Nephron (organoid): ENCODE measurements around the gene PHLDB3.

ENCODE experiments used
- H3K27ac Mint-ChIP-seq, 3 experiments: 2 replicates each; pipeline ENCODE4 v1.8.0; 2020; ENCODE audit warnings: mixed read lengths in 3 of 3, mild to moderate bottlenecking in 2 of 3, moderate library complexity in 1 of 3
- H3K27me3 Mint-ChIP-seq: 2 replicates; pipeline ENCODE4 v1.8.0; 2021; ENCODE audit warnings: low read depth, mild to moderate bottlenecking, moderate library complexity, mixed read lengths
- H3K36me3 Mint-ChIP-seq: 2 replicates; pipeline ENCODE4 v1.8.0; 2020; ENCODE audit warnings: low read depth, mixed read lengths
- H3K4me1 Mint-ChIP-seq: 2 replicates; pipeline ENCODE4 v1.8.0; 2020; ENCODE audit warnings: mixed read lengths
- H3K4me3 Mint-ChIP-seq, 3 experiments: 2 replicates each; pipeline ENCODE4 v1.8.0; 2020; ENCODE audit warnings: mild to moderate bottlenecking in 3 of 3, mixed read lengths in 3 of 3, moderate library complexity in 2 of 3
- H3K9me3 Mint-ChIP-seq: 2 replicates; pipeline ENCODE4 v1.8.0; 2020; ENCODE audit warnings: mixed read lengths
- CTCF ChIP-seq, 3 experiments: fragments of 200-600 bp; sonication (generic); IDR thresholded peaks; one replicate each; pipeline ENCODE4 v1.5.0; 2021; ENCODE audit warnings: antibody characterized with exemption in 3 of 3; ENCODE audit not compliant: unreplicated experiment in 3 of 3

PHLDB3 gene

GRCh38 chr19:43474986-43475705 is 29.4 kb downstream of the PHLDB3 start:
- no peaks in the 10 kb centered on the region for H3K27me3 Mint-ChIP-seq
- H3K4me1 Mint-ChIP-seq: peaks cover 6% of the 10 kb centered on the region
- H3K4me3 Mint-ChIP-seq: peak overlapping the region; percentile 74 to 84 (median 83)
- TF ChIP-seq CTCF (IDR thresholded peaks at IDR 0.05; ENCODE audit: unreplicated experiment in 3 of 3): no peak
- peaks cover 10% of the 10 kb centered on the region for H3K36me3 Mint-ChIP-seq
- H3K27ac Mint-ChIP-seq: peak overlapping the region; percentile 72 to 98 (median 85)
- H3K9me3 Mint-ChIP-seq: no peaks in the 10 kb centered on the region

- Mint-ChIP-seq H3K4me1 (peaks cover 6% of the 10 kb centered on the region), H3K9me3 (no peaks in the 10 kb centered on the region), H3K27me3 (no peaks in the 10 kb centered on the region), H3K4me3 (peak overlapping the region in 2 of 3 experiments; percentile 24 to 83), H3K27ac (peak overlapping the region in 1 of 3 experiments; percentile 24), H3K36me3 (peaks cover 10% of the 10 kb centered on the region)
- no peak for TF ChIP-seq CTCF (IDR thresholded peaks at IDR 0.05; ENCODE audit: unreplicated experiment in 3 of 3)
Observed at GRCh38 chr19:43474487-43474886, 30.1 kb downstream of the PHLDB3 start.

- Mint-ChIP-seq H3K4me1 (peaks cover 11% of the 10 kb centered on the region), H3K36me3 (peaks cover 4% of the 10 kb centered on the region), H3K27ac (no peak overlapping the region), H3K9me3 (no peaks in the 10 kb centered on the region), H3K27me3 (no peaks in the 10 kb centered on the region), H3K4me3 (no peak overlapping the region)
- TF ChIP-seq CTCF (IDR thresholded peaks at IDR 0.05; ENCODE audit: unreplicated experiment in 3 of 3): no peak
Observed at GRCh38 chr19:43471091-43471490, 33.5 kb downstream of the PHLDB3 start.

GRCh38 chr19:43470288-43470687 is 34.3 kb downstream of the PHLDB3 start:
- H3K9me3 Mint-ChIP-seq: no peaks in the 10 kb centered on the region
- no peak overlapping the region for H3K4me3 Mint-ChIP-seq
- TF ChIP-seq CTCF (IDR thresholded peaks at IDR 0.05; ENCODE audit: unreplicated experiment in 3 of 3): no peak
- peaks cover 7% of the 10 kb centered on the region for H3K4me1 Mint-ChIP-seq
- no peaks in the 10 kb centered on the region for H3K27me3 Mint-ChIP-seq
- no peak overlapping the region for H3K27ac Mint-ChIP-seq
- H3K36me3 Mint-ChIP-seq: peaks cover under 1% of the 10 kb centered on the region

GRCh38 chr19:43469160-43469480 is 35.4 kb downstream of the PHLDB3 start:
- Mint-ChIP-seq H3K9me3 (no peaks in the 10 kb centered on the region), H3K4me3 (no peak overlapping the region), H3K27me3 (peaks cover 6% of the 10 kb centered on the region), H3K27ac (no peak overlapping the region), H3K4me1 (peaks cover 5% of the 10 kb centered on the region), H3K36me3 (no peaks in the 10 kb centered on the region)
- no peak for TF ChIP-seq CTCF (IDR thresholded peaks at IDR 0.05; ENCODE audit: unreplicated experiment in 3 of 3)
